Omental fat pad (tissue), 4 donors: Measurements from ENCODE around the gene CAPN1. TPM values are rescaled to one million over a fixed set of nuclear protein-coding genes. Genes with fewer than 3 reads are reported as not detected.
A peak's percentile ranks its signal among the peaks of the same experiment; 100 is the strongest.

ENCODE experiments used
- ATAC-seq: fragments of 150-250 bp; one replicate; pipeline ENCODE4 v1.9.1; 2016; ENCODE audit warnings: mild to moderate bottlenecking, moderate library complexity; ENCODE audit not compliant: low FRiP score
- DNase-seq: peaks from one replicate; pipeline ENCODE4 v3.0.0-alpha.2; 2019; ENCODE audit warnings: low spot score
- CTCF ChIP-seq, 3 donors: fragments of 450-650 bp; IDR thresholded peaks; one replicate each; pipeline ENCODE4 v1.5.1; 2016 to 2017; ENCODE audit warnings: antibody characterized with exemption in 3 of 3, mild to moderate bottlenecking in 3 of 3, moderate library complexity in 2 of 3
- total RNA-seq, 4 donors: library from RNA; depleted of rRNA; stranded (reverse); fragments of >200 nt; gene quantifications; one replicate each; pipeline ENCODE4 v1.1.0, GENCODE V29; 2016

Gene CAPN1
- total RNA-seq = 100 to 1,000 TPM in 2 of 4 donors, 10 to 100 TPM in 2; 72.8 to 109 (median 92.9) TPM

- TF ChIP-seq CTCF (IDR thresholded peaks at IDR 0.05) = no peak
- DNase-seq = peak; percentile 82
- peak; percentile 88 for ATAC-seq
These were observed at the start of gene CAPN1 for GRCh38 chr11:65181569-65182257. TSS of gene CAPN1 (plus strand) at chr11:65181928. CDS start at chr11:65182702, 774 bp downstream.

- DNase-seq (no peak), ATAC-seq (no peak)
- TF ChIP-seq CTCF (IDR thresholded peaks at IDR 0.05) = no peak
These were observed 49.3 kb upstream of the CAPN1 start for GRCh38 chr11:65132238-65132987.

GRCh38 chr11:65132988-65133700 is 48.6 kb upstream of the CAPN1 start:
- DNase-seq (no peak), ATAC-seq (no peak)
- TF ChIP-seq CTCF (IDR thresholded peaks at IDR 0.05) = no peak

GRCh38 chr11:65133724-65134123 is 48.0 kb upstream of the CAPN1 start:
- no peak for DNase-seq
- no peak for TF ChIP-seq CTCF (IDR thresholded peaks at IDR 0.05)
- no peak for ATAC-seq

- DNase-seq (peak; percentile 80), ATAC-seq (peak; percentile 87)
- TF ChIP-seq CTCF (IDR thresholded peaks at IDR 0.05) = no peak
These were observed 47.3 kb upstream of the CAPN1 start, which contains the start of gene SYVN1 for GRCh38 chr11:65134240-65134951. TSS of gene SYVN1 (minus strand) at chr11:65134519. CDS start at chr11:65133601, 918 bp downstream.

- peak; percentile 91 for ATAC-seq
- TF ChIP-seq CTCF (IDR thresholded peaks at IDR 0.05) = no peak
- peak; percentile 62 for DNase-seq
These were observed 46.6 kb upstream of the CAPN1 start for GRCh38 chr11:65134952-65135632.
